Cardiac muscle cell (in vitro differentiated cells and primary cell): ENCODE measurements around the gene SELENOM. TPM values are rescaled to one million over a fixed set of nuclear protein-coding genes. Genes with fewer than 3 reads are reported as not detected.

ENCODE experiments used
- DNase-seq, 2 donors: peaks; one replicate each; pipeline versions ENCODE4 v3.0.0 to v3.0.0-alpha.2; 2010 to 2017; ENCODE audit warnings: low read depth in 1 of 2, low spot score in 1 of 2
- H3K27ac ChIP-seq: fragments of 200-600 bp; sonication (generic); 2 replicates; pipeline ENCODE4 v1.5.1; 2016
- H3K27me3 ChIP-seq: fragments of 200-600 bp; sonication (generic); 2 replicates; pipeline ENCODE4 v1.6.0; 2016; ENCODE audit warnings: control low read depth
- H3K36me3 ChIP-seq: fragments of 200-600 bp; sonication (generic); 2 replicates; pipeline ENCODE4 v1.5.1; 2016; ENCODE audit warnings: control low read depth
- H3K4me1 ChIP-seq: fragments of 200-600 bp; sonication (generic); 2 replicates; pipeline ENCODE4 v1.8.1; 2017; ENCODE audit warnings: low read depth, mild to moderate bottlenecking, mixed run types
- H3K4me3 ChIP-seq: fragments of 200-600 bp; sonication (generic); 2 replicates; pipeline ENCODE4 v1.5.1; 2016; ENCODE audit warnings: mild to moderate bottlenecking
- H3K9me3 ChIP-seq: fragments of 200-600 bp; sonication (generic); 2 replicates; pipeline ENCODE4 v1.5.1; 2017; ENCODE audit warnings: low read depth, mild to moderate bottlenecking, control low read depth
- polyA plus RNA-seq: library from polyadenylated mRNA; unstranded; fragments of >200 nt; fragmentation: Nextera tagmentation; extraction: Ambion mirVana; gene quantifications from 2 replicates; pipeline ENCODE4 v1.2.1, GENCODE V29; 2016
- total RNA-seq: library from RNA; depleted of rRNA; stranded (reverse); fragments of >200 nt; gene quantifications from 2 replicates; pipeline ENCODE4 v1.2.3, GENCODE V29; 2016
- TF ChIP-seq, protein P1 (sequence below): IDR thresholded peaks from 2 replicates; pipeline ENCODE4 v1.5.1; 2012; ENCODE audit warnings: low read depth, mild to moderate bottlenecking, low read length

Gene SELENOM
- total and polyA plus RNA-seq, 2 experiments from 2014 or later, result 84.0 to 88.8 TPM

DNA sequence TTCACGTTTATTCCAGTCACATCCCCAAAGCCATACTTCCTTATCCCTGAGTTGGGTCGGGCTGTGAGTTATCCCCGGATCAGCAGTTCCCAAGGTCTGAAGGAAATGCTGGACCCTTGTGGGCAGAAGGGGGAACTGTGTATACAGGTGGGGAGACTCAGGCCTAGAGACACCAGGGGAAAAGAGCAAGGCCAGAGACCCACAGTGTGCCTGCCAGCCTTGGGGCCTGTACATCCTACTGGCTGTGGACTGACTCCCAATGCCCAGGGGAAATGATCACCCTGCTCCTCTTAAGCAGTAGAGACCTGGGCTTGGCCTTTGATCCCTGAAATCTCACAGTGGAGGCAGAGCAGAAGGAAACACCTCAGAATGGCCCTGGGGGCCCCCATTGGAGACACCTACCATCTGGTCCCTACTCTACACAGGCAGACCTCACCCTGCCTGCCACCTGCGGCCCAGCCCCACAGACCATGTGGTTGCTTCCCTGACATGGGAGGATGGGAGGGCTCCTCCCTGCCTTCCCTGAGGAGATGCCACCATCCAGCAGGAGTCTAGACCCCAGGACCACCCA lies 1.3 kb downstream of the SELENOM start:
- Histone ChIP-seq H3K4me1 (peaks cover 4% of the 10 kb centered on the region), H3K36me3 (no peaks in the 10 kb centered on the region), H3K27me3 (no peaks in the 10 kb centered on the region), H3K27ac (no peak overlapping the region), H3K4me3 (no peak overlapping the region), H3K9me3 (no peaks in the 10 kb centered on the region)
- TF ChIP-seq, protein P1, sequence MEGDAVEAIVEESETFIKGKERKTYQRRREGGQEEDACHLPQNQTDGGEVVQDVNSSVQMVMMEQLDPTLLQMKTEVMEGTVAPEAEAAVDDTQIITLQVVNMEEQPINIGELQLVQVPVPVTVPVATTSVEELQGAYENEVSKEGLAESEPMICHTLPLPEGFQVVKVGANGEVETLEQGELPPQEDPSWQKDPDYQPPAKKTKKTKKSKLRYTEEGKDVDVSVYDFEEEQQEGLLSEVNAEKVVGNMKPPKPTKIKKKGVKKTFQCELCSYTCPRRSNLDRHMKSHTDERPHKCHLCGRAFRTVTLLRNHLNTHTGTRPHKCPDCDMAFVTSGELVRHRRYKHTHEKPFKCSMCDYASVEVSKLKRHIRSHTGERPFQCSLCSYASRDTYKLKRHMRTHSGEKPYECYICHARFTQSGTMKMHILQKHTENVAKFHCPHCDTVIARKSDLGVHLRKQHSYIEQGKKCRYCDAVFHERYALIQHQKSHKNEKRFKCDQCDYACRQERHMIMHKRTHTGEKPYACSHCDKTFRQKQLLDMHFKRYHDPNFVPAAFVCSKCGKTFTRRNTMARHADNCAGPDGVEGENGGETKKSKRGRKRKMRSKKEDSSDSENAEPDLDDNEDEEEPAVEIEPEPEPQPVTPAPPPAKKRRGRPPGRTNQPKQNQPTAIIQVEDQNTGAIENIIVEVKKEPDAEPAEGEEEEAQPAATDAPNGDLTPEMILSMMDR, result peak; percentile 7
- DNase-seq, result no peak

GRCh38 chr22:31105282-31105929 lies 2.0 kb downstream of the SELENOM start:
- Histone ChIP-seq H3K9me3 (no peaks in the 10 kb centered on the region), H3K27ac (no peak overlapping the region), H3K4me3 (no peak overlapping the region), H3K27me3 (no peaks in the 10 kb centered on the region), H3K36me3 (no peaks in the 10 kb centered on the region), H3K4me1 (peaks cover 4% of the 10 kb centered on the region)
- TF ChIP-seq, protein P1, result no peak
- DNase-seq, result no peak

DNA sequence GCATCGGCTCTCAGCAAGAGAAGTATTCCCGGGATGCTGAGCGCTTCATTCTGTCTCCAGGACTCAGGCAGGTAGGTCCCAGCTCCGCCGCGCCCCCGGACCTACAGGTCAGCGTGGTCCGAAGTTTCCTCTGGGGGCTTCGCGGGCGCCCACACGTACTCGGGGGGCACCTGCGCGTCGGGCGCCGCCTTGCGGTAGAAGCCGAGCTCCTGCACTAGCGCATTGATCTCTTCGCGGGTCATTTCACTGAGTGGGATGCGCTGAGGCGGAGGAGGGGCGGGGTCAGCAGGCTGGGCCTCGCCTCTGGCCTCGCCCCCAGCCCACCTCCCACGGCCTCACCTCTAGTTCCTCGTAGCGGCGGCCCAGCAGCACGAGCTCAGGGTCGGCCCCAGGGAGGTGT lies 2.5 kb downstream of the SELENOM start:
- Histone ChIP-seq H3K27ac (no peak overlapping the region), H3K36me3 (no peaks in the 10 kb centered on the region), H3K9me3 (no peaks in the 10 kb centered on the region), H3K4me1 (peaks cover 4% of the 10 kb centered on the region), H3K4me3 (no peak overlapping the region), H3K27me3 (no peaks in the 10 kb centered on the region)
- TF ChIP-seq, protein P1, result peak; percentile 32
- DNase-seq, result no peak

DNA sequence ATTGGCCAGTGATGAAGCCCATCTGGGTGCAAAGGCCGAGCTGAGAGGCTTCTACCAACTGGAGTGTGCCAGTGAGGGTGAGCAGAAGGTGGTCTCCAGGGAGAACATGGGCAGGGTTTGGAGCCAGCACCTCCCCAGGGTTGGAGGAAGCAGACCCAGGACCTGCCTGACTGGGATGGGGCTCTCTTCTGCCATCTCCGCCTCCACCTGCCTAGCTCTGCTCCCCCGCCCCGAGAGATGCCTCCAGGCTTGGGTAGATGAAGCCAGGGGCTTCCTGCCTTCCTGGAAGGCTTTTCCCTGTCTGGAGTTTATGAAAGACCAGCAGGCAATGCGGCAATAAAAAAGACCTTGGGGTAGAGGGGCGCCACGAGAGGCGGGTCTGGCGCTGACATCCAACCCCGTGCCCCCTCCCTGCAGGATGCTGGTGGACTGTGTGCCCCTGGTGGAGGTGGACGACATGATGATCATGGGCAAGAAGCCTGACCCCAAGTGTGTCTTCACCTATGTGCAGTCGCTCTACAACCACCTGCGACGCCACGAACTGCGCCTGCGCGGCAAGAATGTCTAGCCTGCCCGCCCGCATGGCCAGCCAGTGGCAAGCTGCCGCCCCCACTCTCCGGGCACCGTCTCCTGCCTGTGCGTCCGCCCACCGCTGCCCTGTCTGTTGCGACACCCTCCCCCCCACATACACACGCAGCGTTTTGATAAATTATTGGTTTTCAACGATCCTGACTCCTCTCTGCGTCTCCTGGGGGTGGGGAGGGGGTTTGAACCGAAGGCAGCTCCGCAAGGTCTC lies 3.3 kb downstream of the SELENOM start:
- DNase-seq, result no peak
- Histone ChIP-seq H3K4me3 (no peak overlapping the region), H3K27me3 (no peaks in the 10 kb centered on the region), H3K27ac (no peak overlapping the region), H3K9me3 (no peaks in the 10 kb centered on the region), H3K36me3 (no peaks in the 10 kb centered on the region), H3K4me1 (peaks cover 4% of the 10 kb centered on the region)
- TF ChIP-seq, protein P1, result no peak

GRCh38 chr22:31103111-31103510 lies 4.3 kb downstream of the SELENOM start:
- H3K4me3 ChIP-seq, result no peak overlapping the region
- no peaks in the 10 kb centered on the region for H3K27me3 ChIP-seq
- H3K4me1 ChIP-seq, result peaks cover 7% of the 10 kb centered on the region
- TF ChIP-seq, protein P1, result no peak
- H3K9me3 ChIP-seq, result no peaks in the 10 kb centered on the region
- no peak for DNase-seq
- no peaks in the 10 kb centered on the region for H3K36me3 ChIP-seq
- peak overlapping the region; percentile 23 for H3K27ac ChIP-seq
